AG10803 (cell line): Measurements from ENCODE around the gene ATP8B3.

Experiments used
- DNase-seq: peaks from one replicate; pipeline ENCODE4 v3.0.0; 2010; ENCODE audit warnings: low read depth
- H3K4me3 ChIP-seq: 2 replicates; pipeline ENCODE4 v1.5.1; 2011; ENCODE audit warnings: mild to moderate bottlenecking, low read length, control low read depth
- TF ChIP-seq, protein P1 (sequence below): conservative IDR thresholded peaks from 2 replicates; pipeline ENCODE4 v1.5.1; 2011; ENCODE audit warnings: mild to moderate bottlenecking, low read length, control low read depth, inconsistent platforms

ATP8B3 gene

DNA sequence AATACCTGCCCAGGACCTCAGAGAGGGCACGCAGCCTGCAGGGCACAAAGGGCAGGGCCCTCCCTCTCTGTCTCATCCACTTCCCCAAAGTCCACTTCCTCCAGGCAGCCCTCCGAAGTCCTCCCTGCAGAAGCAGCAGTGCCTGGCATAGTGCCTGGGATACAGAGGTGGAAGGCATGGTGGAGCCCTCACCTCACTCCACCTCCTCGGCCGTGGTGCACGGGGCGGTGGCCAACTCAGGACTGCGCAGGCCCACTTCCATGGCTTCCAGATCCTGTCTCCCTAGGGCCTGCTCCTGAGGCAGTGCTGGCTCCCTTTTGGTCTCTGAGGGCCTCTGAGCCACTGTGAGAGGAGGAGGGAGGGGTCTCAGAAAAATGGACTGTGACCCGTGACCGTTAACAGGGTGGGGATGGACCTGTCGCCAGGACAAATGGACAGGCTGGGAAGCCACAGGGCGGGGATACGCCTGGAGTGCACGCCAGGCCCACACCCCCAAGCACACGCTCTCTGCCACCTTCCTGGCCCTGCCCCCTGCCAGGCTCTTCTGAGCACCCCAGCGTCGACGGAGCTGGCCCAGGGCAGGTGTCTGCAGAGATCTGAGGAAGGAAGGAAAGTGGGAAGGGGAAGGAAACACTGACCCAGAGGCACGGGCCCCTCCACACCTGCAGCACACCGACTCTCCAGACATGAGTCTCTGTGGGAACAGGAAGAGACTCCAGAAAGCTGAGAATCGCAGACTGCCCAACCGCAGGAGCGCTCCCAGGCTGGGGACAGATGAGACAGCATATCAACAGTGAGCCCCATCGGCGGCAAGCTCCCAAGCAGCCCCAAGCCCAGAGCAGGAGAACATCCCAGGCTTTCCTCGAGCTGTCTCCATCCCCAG, 27.8 kb upstream of the ATP8B3 start:
- H3K4me3 ChIP-seq, result no peak overlapping the region
- DNase-seq, result no peak
- TF ChIP-seq, protein P1, sequence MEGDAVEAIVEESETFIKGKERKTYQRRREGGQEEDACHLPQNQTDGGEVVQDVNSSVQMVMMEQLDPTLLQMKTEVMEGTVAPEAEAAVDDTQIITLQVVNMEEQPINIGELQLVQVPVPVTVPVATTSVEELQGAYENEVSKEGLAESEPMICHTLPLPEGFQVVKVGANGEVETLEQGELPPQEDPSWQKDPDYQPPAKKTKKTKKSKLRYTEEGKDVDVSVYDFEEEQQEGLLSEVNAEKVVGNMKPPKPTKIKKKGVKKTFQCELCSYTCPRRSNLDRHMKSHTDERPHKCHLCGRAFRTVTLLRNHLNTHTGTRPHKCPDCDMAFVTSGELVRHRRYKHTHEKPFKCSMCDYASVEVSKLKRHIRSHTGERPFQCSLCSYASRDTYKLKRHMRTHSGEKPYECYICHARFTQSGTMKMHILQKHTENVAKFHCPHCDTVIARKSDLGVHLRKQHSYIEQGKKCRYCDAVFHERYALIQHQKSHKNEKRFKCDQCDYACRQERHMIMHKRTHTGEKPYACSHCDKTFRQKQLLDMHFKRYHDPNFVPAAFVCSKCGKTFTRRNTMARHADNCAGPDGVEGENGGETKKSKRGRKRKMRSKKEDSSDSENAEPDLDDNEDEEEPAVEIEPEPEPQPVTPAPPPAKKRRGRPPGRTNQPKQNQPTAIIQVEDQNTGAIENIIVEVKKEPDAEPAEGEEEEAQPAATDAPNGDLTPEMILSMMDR, result no peak

DNA sequence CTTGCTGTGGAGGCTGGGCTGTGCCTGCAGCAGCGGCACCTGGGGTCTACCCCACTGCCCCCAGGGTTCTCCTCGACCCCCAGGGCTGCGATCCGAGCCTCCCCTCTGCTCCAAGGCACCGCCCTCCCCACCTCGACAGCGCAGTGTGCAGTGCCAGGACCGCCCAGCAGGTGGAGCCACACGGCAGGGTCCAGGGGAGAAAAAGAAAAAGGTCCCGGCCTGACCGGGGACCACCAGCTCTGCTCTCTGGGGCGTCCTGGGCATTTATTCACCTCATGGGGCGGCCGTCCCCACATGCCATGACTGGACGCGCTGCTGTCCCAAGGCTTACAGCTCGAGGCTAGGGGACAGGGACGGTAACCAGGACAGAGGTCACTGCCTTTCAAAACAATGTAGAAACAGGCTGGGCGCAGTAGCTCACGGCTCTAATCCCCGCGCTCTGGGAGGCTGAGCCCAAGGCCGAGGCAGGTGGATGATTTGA, 25.6 kb upstream of the ATP8B3 start:
- no peak overlapping the region for H3K4me3 ChIP-seq
- no peak for DNase-seq

DNA sequence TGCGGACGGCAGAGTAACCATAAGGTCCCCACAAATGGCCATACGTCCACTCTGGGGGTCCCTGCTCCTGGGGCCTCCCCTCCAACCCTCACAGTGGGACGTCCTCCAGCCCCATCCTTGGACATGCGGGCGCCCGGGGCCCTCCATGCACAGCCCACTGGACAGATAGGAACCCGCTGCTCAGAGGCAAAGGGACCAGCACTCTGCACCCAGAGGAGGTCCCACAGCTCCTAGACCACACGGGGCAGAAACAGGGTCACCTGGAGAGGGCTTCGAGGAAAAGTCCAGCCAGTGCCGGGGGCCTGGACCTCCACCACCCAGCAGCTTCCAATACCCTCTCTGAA, 25.1 kb upstream of the ATP8B3 start:
- no peak for DNase-seq
- TF ChIP-seq, protein P1, result no peak
- H3K4me3 ChIP-seq, result no peak overlapping the region

More for the DNA sequence above, 25.6 kb upstream of the ATP8B3 start:
- TF ChIP-seq, protein P1, result peak; percentile 80

DNA sequence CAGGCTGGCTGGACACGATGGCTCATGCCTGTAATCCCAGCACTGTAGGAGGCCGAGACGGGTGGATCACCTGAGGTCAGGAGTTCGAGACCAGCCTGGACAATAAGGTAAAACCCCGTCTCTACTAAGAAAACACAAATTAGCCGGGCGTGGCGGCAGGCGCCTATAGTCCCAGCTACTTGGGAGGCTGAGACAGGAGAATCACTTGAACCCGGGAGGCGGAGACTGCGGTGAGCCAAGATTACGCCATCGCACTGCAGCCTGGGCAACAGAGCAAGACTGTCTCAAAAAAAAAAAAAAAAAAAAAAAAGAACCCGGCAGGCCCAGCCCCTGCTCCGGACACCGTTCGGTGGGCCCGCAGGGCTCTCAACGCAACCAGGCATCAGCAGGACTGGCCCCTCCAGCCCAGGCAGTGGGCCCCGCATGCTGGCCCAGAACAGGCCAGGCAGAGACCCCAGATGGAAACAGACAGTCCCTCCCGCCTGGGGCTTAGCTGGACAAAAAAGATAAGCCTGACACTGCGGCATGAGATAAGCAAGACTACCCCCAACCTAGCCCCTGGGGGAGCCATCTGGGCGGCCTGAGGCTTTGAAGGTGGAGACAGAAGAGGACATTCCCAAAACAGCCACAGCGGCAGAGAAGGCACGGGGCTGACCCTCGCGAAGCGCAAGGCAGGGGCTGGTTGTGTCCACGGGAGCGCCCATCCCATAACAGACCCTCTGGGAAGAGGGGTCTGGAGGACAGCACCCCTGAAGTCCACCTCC, 24.6 kb upstream of the ATP8B3 start:
- TF ChIP-seq, protein P1, result no peak
- H3K4me3 ChIP-seq, result no peak overlapping the region
- no peak for DNase-seq

DNA sequence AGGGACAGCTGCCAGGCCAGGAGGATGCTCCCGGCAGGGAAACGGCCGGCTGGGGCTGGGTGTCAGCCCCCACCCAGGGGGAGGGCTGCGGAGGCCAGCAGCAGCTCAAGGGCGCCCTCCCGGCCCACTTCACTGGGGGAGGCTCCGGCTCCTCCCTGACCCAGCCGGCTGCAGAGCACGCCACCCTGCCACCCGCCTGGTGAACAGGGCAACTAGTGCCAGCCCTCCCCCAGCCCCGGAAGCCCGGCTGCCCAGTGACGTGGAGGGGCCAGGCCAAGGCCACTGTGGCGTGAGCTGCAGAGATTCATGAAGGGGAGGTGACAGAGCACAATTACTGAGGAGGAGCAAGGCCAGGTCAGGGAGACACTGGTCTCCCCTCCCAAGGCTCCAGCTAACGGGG, 21.5 kb upstream of the ATP8B3 start:
- no peak for DNase-seq
- TF ChIP-seq, protein P1, result no peak
- H3K4me3 ChIP-seq, result no peak overlapping the region

DNA sequence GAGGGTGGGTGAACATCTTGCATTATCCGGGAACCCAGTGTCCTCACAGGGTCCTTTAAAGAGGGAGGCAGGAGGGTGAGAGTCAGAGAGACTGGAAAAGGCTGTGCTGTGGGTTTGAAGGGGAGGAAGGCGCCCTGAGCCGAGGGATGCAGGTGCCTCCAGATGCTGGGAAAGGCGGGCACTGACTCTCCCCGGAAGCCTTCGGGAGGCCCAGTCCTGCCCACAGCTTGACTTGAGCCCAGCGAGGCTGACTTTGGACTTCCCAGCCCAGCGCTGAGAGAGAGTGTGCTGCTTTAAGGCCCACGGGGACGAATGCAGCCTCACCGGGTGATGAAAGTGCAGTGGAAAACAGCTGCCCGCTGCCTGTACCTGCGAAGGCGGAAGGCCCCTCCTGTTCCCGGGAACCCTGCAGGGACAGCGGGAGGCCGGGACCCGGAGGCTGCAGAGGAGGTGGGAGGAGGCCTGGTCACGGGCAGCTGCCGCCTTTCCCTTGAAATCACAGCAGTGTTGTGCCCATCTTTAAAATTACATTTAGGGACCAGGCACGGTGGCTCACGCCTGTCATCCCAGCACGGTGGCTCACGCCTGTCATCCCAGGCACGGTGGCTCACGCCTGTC, 20.1 kb upstream of the ATP8B3 start:
- no peak overlapping the region for H3K4me3 ChIP-seq
- TF ChIP-seq, protein P1, result no peak

More for the DNA sequence above, 20.1 kb upstream of the ATP8B3 start:
- no peak for DNase-seq
